NT2/D1 (cell line): ENCODE results near the gene INVS.

Experiments
- DNase-seq: peaks from one replicate; pipeline ENCODE4 v3.0.0-alpha.2; 2011; ENCODE audit warnings: low read depth, low spot score
- H3K27me3 ChIP-seq: 2 replicates; pipeline ENCODE4 v1.6.0; 2011; ENCODE audit warnings: mild to moderate bottlenecking; ENCODE audit not compliant: insufficient read length, insufficient read depth
- H3K36me3 ChIP-seq: 2 replicates; pipeline ENCODE4 v1.6.1; 2011; ENCODE audit warnings: mild to moderate bottlenecking, low read length, mixed read lengths; ENCODE audit not compliant: insufficient read depth, insufficient read length
- H3K4me1 ChIP-seq: 2 replicates; pipeline ENCODE4 v1.5.1; 2011; ENCODE audit not compliant: insufficient read depth, insufficient read length
- H3K4me3 ChIP-seq: 2 replicates; pipeline ENCODE4 v1.5.1; 2011; ENCODE audit warnings: low read depth; ENCODE audit not compliant: insufficient read length
- H3K9ac ChIP-seq: 2 replicates; pipeline ENCODE4 v1.6.0; 2011; ENCODE audit warnings: low read depth; ENCODE audit not compliant: insufficient read length
- H3K9me3 ChIP-seq: 2 replicates; pipeline ENCODE4 v1.5.1; 2011; ENCODE audit warnings: mild to moderate bottlenecking, low read length; ENCODE audit not compliant: insufficient read depth
- SUZ12 ChIP-seq: IDR thresholded peaks from 2 replicates; pipeline ENCODE4 v1.6.1; 2011; ENCODE audit not compliant: insufficient read length, insufficient read depth; ENCODE audit errors: extremely low read depth
- YY1 ChIP-seq: IDR thresholded peaks from 2 replicates; pipeline ENCODE4 v1.6.1; 2011; ENCODE audit not compliant: insufficient read length, insufficient read depth
- ZNF274 ChIP-seq: IDR thresholded peaks from 2 replicates; pipeline ENCODE4 v1.6.1; 2011; ENCODE audit warnings: mild to moderate bottlenecking, low read depth, low read length

INVS gene

DNA sequence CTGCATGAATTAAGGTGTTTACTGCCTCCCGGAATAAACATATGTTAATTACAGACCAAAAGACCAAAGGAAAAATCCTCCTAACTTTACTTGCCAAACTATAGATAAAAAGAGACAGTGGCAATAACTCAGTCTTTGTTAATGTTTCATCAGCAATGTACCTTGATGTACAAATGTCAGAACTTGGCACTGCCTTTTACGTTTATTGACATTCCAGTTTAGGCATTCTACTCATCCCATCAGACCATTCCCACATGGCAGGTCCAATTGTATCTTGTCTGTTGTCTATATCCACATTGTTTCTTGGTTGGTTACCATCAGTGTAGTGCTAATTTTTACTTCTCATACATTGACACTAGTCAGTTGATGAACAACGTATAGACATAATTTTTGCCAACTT, 168.2 kb downstream of the INVS start:
- Histone ChIP-seq H3K9ac (no peak overlapping the region), H3K27me3 (no peaks in the 10 kb centered on the region), H3K4me3 (no peak overlapping the region), H3K36me3 (peaks cover 12% of the 10 kb centered on the region), H3K4me1 (no peaks in the 10 kb centered on the region), H3K9me3 (no peaks in the 10 kb centered on the region)
- TF ChIP-seq ZNF274, result no peak
- no peak for TF ChIP-seq YY1
- no peak for TF ChIP-seq SUZ12
- no peak for DNase-seq

DNA sequence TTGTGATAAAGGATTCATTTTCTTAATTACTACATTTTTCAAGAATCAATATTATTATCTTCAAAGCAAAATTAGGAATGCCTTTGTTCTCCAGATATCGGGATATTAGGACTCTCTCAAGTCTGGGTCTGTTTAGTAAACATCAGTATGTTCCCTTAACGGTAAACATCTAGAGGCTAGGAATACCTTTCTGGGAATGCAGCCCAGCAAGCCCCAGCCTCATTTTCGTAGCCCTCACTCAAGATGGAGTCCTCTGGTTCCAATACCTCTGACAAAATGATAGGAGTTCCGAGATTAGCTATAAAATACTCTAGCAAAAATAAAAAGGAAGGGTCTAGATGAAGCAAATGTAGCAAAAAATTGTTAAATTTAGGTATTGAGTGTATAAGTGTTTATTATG, 169.2 kb downstream of the INVS start:
- Histone ChIP-seq H3K4me1 (no peaks in the 10 kb centered on the region), H3K9me3 (no peaks in the 10 kb centered on the region), H3K4me3 (no peak overlapping the region), H3K27me3 (no peaks in the 10 kb centered on the region), H3K9ac (no peak overlapping the region), H3K36me3 (peaks cover 17% of the 10 kb centered on the region)
- TF ChIP-seq SUZ12 (no peak), YY1 (no peak), ZNF274 (no peak)
- no peak for DNase-seq

GRCh38 chr9:100269656-100270055, 170.6 kb downstream of the INVS start:
- Histone ChIP-seq H3K4me3 (no peak overlapping the region), H3K4me1 (no peaks in the 10 kb centered on the region), H3K9ac (no peak overlapping the region), H3K27me3 (no peaks in the 10 kb centered on the region), H3K9me3 (no peaks in the 10 kb centered on the region), H3K36me3 (peaks cover 16% of the 10 kb centered on the region)
- no peak for DNase-seq
- TF ChIP-seq SUZ12, result no peak
- no peak for TF ChIP-seq ZNF274
- TF ChIP-seq YY1, result no peak

GRCh38 chr9:100277166-100277979, 178.3 kb downstream of the INVS start:
- peaks cover 5% of the 10 kb centered on the region for H3K36me3 ChIP-seq
- TF ChIP-seq SUZ12 (no peak), ZNF274 (no peak), YY1 (no peak)
- H3K9ac ChIP-seq, result no peak overlapping the region
- no peaks in the 10 kb centered on the region for H3K27me3 ChIP-seq
- H3K4me3 ChIP-seq, result no peak overlapping the region
- DNase-seq, result no peak
- H3K4me1 ChIP-seq, result no peaks in the 10 kb centered on the region
- no peaks in the 10 kb centered on the region for H3K9me3 ChIP-seq

GRCh38 chr9:100281066-100281465, 182.0 kb downstream of the INVS start:
- Histone ChIP-seq H3K27me3 (no peaks in the 10 kb centered on the region), H3K4me1 (no peaks in the 10 kb centered on the region), H3K9me3 (peaks cover 10% of the 10 kb centered on the region; the same call in 1 of the 2 replicates), H3K4me3 (no peak overlapping the region), H3K9ac (no peak overlapping the region), H3K36me3 (peaks cover 15% of the 10 kb centered on the region)
- no peak for DNase-seq
- TF ChIP-seq SUZ12, result no peak
- no peak for TF ChIP-seq YY1
- TF ChIP-seq ZNF274, result no peak

DNA sequence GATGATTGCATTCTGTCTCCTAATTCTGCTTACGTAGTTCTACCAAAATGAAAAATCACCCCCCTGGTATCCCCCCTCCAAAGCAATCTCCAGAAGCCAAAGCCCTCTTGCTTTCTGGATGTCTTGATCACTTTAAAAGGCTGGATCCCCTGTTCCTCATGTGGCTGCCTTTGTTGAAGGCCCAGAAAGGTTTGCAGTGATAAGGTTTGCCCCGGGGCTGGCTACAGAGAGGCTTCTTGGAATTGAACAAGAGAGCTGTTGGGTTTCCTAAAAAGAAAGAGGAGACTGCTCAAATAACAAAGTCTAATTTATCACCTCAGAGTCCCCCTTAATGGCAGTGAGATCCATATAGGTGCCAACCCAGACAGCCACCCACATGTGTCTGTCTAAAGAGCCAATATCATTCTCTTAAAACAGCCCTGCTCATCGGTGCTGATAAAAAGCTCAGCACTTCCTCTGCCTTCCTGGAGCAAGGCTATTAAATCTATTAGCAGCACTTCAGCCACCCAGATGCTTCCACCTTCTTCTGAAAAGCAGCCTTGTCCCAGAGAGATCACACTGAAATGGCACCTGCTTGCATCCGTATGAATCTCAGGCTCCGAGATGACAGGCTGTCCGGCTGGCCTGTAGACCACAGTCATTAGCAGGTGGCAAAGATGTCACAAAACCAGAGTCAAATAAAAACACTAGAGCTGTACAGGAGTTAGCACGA, 182.8 kb downstream of the INVS start:
- H3K36me3 ChIP-seq, result peaks cover 15% of the 10 kb centered on the region
- H3K9ac ChIP-seq, result no peak overlapping the region
- no peaks in the 10 kb centered on the region for H3K4me1 ChIP-seq
- H3K27me3 ChIP-seq, result no peaks in the 10 kb centered on the region
- no peak overlapping the region for H3K4me3 ChIP-seq
- no peak for TF ChIP-seq SUZ12
- TF ChIP-seq ZNF274, result no peak
- no peak for TF ChIP-seq YY1
- no peak for DNase-seq
- H3K9me3 ChIP-seq, result peaks cover 12% of the 10 kb centered on the region; the same call in 1 of the 2 replicates

GRCh38 chr9:100282388-100282719, 183.3 kb downstream of the INVS start:
- no peak for TF ChIP-seq YY1
- no peak for TF ChIP-seq ZNF274
- no peak for TF ChIP-seq SUZ12
- DNase-seq, result no peak
- no peak overlapping the region for H3K4me3 ChIP-seq
- H3K9me3 ChIP-seq, result peaks cover 12% of the 10 kb centered on the region; the same call in 1 of the 2 replicates
- no peaks in the 10 kb centered on the region for H3K27me3 ChIP-seq
- no peaks in the 10 kb centered on the region for H3K4me1 ChIP-seq
- peaks cover 18% of the 10 kb centered on the region for H3K36me3 ChIP-seq
- H3K9ac ChIP-seq, result no peak overlapping the region
